ENCODE results near the gene PLCH1. TPM values are rescaled to one million over a fixed set of nuclear protein-coding genes. Genes with fewer than 3 reads are reported as not detected.

PLCH1 gene
- total RNA-seq, 2 experiments from 2014 or later: 0.06 TPM; not detected in 1

DNA sequence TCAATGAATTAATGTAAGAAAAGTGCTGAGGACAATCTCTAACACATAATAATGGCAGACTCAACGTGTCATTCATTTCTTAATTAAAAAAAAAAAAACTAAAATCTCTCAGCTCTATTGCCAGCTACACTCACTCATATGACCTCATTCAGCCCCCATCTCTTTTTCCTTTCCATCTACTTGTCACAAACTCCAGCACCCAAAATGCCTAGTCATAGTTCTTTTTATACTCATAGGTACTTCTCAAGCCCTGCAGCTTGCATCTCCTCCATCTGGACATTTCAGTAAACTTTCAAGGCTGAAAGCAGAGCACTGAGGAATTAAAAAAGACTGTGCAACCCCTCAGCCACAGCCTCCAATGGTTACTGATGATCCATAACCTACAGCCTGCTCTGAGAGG, 109.8 kb downstream of the PLCH1 start:
- Histone ChIP-seq H3K4me3 (ENCODE audit: low read depth, low read length, poor library complexity, severe bottlenecking) (no peak overlapping the region), H3K9me3 (ENCODE audit: low read length) (no peaks in the 10 kb centered on the region), H2AFZ (ENCODE audit: low read length) (no peak overlapping the region), H3K4me1 (ENCODE audit: insufficient read depth, low read length, poor library complexity, severe bottlenecking) (no peaks in the 10 kb centered on the region), H3K4me2 (ENCODE audit: low read length) (no peak overlapping the region), H3K79me2 (ENCODE audit: insufficient read depth, low read depth, low read length) (no peaks in the 10 kb centered on the region), H4K20me1 (ENCODE audit: insufficient read depth, low read length) (no peaks in the 10 kb centered on the region), H3K27ac (ENCODE audit: low read depth, low read length, poor library complexity, severe bottlenecking) (no peak overlapping the region), H3K9me2 (ENCODE audit: insufficient read depth, low read length) (no peaks in the 10 kb centered on the region), H3K36me3 (ENCODE audit: insufficient read depth, low read length) (no peaks in the 10 kb centered on the region)
- CTCF ChIA-PET (ENCODE audit: unreplicated experiment): no interaction called here
- POLR2A ChIA-PET: no interaction called here
- no peak for TF ChIP-seq EZH2phosphoT487 (IDR thresholded peaks at IDR 0.05; ENCODE audit: borderline replicate concordance, low read depth, low read length)
- TF ChIP-seq, protein P1, sequence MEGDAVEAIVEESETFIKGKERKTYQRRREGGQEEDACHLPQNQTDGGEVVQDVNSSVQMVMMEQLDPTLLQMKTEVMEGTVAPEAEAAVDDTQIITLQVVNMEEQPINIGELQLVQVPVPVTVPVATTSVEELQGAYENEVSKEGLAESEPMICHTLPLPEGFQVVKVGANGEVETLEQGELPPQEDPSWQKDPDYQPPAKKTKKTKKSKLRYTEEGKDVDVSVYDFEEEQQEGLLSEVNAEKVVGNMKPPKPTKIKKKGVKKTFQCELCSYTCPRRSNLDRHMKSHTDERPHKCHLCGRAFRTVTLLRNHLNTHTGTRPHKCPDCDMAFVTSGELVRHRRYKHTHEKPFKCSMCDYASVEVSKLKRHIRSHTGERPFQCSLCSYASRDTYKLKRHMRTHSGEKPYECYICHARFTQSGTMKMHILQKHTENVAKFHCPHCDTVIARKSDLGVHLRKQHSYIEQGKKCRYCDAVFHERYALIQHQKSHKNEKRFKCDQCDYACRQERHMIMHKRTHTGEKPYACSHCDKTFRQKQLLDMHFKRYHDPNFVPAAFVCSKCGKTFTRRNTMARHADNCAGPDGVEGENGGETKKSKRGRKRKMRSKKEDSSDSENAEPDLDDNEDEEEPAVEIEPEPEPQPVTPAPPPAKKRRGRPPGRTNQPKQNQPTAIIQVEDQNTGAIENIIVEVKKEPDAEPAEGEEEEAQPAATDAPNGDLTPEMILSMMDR (conservative IDR thresholded peaks at IDR 0.05; ENCODE audit: low read length): no peak
- BruUV-seq (replicated peaks): no TSS peak
- intact Hi-C loops (cut with micrococcal nuclease; ENCODE audit: unreplicated experiment): no loop called here
- DNase-seq (ENCODE audit: low spot score): no peak

DNA sequence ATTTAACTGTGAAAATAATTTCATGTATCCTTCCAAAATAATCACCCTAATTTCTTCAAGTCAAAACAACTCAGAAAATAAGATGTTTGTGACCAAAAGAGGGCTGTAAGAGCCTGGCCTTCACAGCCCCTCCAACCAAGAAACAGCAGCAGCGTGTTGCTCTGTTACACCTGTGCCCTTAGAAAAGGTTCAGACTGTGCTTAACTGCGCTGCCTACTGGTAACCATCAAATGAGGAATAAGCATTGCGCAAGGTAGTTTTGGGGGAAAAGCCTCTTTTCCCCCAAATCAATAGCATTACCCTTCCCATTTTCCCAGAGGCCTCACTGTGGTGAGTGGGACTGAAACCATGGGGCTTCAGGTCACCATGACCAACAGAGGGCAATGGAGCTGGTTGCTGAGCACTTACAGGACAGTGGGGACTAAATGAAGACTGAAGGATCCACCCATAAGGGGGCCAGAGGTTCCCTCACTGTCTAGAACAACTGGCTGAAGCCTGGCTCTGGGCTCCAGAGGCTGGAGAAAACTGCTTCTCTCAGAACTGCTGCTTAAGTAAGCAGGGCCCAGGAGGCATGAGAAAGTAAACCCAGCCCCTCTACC, 110.7 kb downstream of the PLCH1 start:
- Histone ChIP-seq H3K79me2 (ENCODE audit: insufficient read depth, low read depth, low read length) (no peaks in the 10 kb centered on the region), H3K36me3 (ENCODE audit: insufficient read depth, low read length) (no peaks in the 10 kb centered on the region), H3K27ac (ENCODE audit: low read depth, low read length, poor library complexity, severe bottlenecking) (no peak overlapping the region), H4K20me1 (ENCODE audit: insufficient read depth, low read length) (no peaks in the 10 kb centered on the region), H3K9me3 (ENCODE audit: low read length) (no peaks in the 10 kb centered on the region), H3K9me2 (ENCODE audit: insufficient read depth, low read length) (no peaks in the 10 kb centered on the region), H2AFZ (ENCODE audit: low read length) (no peak overlapping the region), H3K4me3 (ENCODE audit: low read depth, low read length, poor library complexity, severe bottlenecking) (no peak overlapping the region), H3K4me1 (ENCODE audit: insufficient read depth, low read length, poor library complexity, severe bottlenecking) (no peaks in the 10 kb centered on the region), H3K4me2 (ENCODE audit: low read length) (no peak overlapping the region)
- CTCF ChIA-PET (ENCODE audit: unreplicated experiment): no interaction called here
- no peak for TF ChIP-seq EZH2phosphoT487 (IDR thresholded peaks at IDR 0.05; ENCODE audit: borderline replicate concordance, low read depth, low read length)
- TF ChIP-seq, protein P1 (conservative IDR thresholded peaks at IDR 0.05; ENCODE audit: low read length): no peak
- POLR2A ChIA-PET: interaction anchor here (0.6 kb wide), 1 partner anchor 219 kb away, joined by 3 read pairs; no protein-coding TSS in a partner anchor
- no peak for DNase-seq (ENCODE audit: low spot score)
- no TSS peak for BruUV-seq (replicated peaks)
- intact Hi-C loops (cut with micrococcal nuclease; ENCODE audit: unreplicated experiment): no loop called here

DNA sequence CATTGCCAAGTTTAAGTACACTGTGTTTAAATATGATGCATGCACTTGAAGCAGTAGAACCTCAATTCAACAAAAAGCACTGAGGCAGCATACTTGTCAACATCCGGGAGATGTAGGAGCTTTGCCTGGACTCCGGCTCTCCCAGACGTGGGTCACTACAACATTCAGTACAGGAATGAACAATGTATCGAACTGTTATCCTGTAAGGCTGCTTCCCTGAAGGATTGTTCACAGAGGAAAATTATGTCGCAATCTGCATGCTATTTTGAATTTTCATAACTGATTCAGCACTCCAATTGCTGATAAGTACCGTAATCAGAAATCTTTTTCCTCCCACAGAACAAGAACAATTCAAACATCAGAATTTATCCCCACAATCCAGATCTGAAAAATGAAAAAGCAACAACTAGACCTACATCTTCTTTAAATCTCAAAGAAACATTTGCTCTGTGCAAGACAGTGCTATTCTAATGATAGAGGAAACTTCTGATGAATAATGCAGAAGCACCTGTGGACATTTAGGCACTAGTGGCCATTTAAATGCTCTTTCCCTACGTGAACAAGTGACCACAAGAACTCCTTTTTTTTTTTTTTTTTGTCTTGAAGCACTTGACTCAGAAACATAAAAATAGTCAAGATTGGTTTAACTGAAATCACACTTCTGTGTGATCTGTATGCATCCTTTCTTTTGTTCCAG, 113.4 kb downstream of the PLCH1 start:
- POLR2A ChIA-PET: interaction anchor here (0.5 to 0.7 kb wide), 2 partner anchors 41 to 43 kb away, joined by 4 read pairs; no protein-coding TSS in a partner anchor
- no peaks in the 10 kb centered on the region for H4K20me1 ChIP-seq (ENCODE audit: insufficient read depth, low read length)
- H3K4me2 ChIP-seq (ENCODE audit: low read length): no peak overlapping the region
- intact Hi-C loops (cut with micrococcal nuclease; ENCODE audit: unreplicated experiment): no loop called here
- CTCF ChIA-PET (ENCODE audit: unreplicated experiment): no interaction called here
- BruUV-seq (replicated peaks): no TSS peak
- TF ChIP-seq, protein P1 (conservative IDR thresholded peaks at IDR 0.05; ENCODE audit: low read length): no peak
- no peak for TF ChIP-seq EZH2phosphoT487 (IDR thresholded peaks at IDR 0.05; ENCODE audit: borderline replicate concordance, low read depth, low read length)
- H3K9me2 ChIP-seq (ENCODE audit: insufficient read depth, low read length): no peaks in the 10 kb centered on the region
- H3K9me3 ChIP-seq (ENCODE audit: low read length): no peaks in the 10 kb centered on the region
- no peaks in the 10 kb centered on the region for H3K79me2 ChIP-seq (ENCODE audit: insufficient read depth, low read depth, low read length)
- no peaks in the 10 kb centered on the region for H3K36me3 ChIP-seq (ENCODE audit: insufficient read depth, low read length)
- no peak overlapping the region for H3K4me3 ChIP-seq (ENCODE audit: low read depth, low read length, poor library complexity, severe bottlenecking)
- no peak for DNase-seq (ENCODE audit: low spot score)
- H2AFZ ChIP-seq (ENCODE audit: low read length): no peak overlapping the region
- H3K4me1 ChIP-seq (ENCODE audit: insufficient read depth, low read length, poor library complexity, severe bottlenecking): no peaks in the 10 kb centered on the region
- H3K27ac ChIP-seq (ENCODE audit: low read depth, low read length, poor library complexity, severe bottlenecking): no peak overlapping the region

Data from OCI-LY7 (cell line).